ENCODE measurements around the gene SLX4IP. TPM values are rescaled to one million over a fixed set of nuclear protein-coding genes. Genes with fewer than 3 reads are reported as not detected.

SLX4IP gene
- polyA plus RNA-seq, 1 donor, result 12.6 TPM

DNA sequence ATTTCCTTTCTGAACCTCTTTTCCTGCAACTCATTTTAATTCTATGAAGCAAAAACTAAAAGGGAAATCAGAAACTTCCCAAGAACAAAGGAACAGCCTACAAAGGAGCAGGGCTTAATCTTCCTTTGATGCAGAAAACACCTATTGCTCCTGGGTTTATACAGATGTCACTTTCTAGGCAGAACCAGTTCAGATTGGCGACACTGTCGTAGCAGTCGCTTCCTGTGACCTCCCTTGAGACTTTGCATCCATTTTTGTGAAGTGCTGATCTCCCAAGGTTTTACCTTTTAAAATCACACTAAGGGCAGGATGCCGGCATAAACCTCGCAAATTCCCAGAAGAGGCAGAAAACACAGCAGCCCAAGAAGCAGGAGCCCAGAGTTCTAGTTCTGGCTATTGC lies 198.6 kb downstream of the SLX4IP start:
- no peak for DNase-seq

DNA sequence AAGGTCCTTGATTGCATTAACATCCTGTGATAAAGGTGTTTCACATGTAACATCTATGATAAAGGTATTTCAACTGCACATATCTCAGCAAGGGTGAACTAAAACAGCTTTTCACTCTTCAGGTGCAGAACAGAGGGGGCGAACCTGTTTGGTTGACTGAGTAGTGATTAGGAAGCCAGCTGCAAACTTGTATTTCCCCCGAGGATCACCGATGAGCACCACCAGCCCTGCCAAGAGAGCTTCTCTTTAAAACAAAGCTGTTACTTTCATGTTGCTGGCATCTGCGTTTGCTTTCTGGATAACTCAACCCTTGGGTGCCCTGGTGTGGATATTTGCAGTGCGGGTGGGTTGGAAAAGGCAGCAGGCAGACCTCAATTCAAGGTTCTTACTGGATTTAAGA lies 199.1 kb downstream of the SLX4IP start:
- DNase-seq, result no peak

DNA sequence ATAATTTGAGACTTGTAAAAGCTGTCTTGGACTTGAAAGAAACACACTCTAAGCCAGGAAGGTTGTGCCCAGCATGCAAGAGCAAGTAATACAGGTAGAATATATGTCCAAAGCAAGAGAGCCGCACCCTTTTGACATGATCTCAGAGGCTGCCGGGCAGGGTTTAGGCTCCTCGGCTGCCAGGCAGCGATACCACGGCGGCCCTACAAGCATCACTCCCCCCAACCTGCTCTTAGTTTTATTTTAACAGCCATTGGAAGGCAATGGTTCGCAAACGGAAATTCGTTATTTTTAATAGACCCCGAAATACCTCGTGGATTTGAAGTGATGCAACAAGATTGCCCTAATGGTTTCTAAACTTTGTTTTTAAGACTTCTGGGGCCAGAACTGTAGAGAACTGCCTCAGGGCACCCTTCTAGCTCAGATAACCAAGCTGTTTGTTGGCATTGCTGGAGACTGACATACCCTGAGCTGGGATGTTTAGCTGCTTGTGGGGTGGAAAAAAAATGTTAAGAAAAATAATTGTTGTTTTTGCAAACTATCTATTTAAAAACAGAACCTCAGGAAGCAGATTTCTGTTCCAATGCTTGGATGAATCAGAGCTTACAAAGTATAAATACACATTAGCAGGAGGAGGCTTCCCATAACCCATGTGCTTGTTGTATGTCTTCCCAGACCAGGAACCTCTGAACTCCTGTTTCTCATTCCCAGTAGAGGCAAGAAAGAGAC lies 199.7 kb downstream of the SLX4IP start:
- no peak for DNase-seq

DNA sequence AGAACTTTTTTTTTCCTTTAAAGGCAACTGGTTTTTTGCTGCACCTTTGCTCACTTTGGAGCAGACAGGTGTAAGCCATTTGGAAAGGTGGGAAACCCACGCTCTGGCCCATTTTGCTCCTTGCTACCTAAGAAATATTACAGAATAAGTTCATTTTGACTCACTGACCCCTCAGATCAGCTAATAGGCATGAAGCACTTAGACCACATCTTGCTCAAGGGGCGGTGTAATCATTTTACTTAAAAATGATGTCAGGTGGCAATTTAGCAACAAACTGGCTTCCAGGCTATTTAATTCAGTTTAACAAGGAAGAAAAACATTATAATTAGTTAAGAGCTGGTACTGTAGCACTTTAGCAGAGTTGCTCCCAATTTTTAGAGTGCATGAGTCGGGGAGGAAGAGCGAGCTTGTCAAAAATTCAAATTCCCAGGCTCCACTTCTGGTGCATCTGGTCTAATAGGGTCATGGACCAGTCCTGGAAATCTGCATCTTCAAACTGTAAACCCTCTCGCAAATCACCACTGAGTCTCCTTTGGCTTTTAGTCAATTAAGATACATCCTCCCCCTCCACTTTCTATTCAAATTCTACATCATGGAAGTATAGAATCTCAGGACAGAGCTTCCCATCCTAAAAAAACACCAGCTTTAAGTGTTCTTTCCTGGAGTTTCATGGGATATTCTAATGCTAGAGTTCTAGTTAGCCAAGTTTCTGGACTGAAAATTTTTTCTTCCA lies 200.5 kb downstream of the SLX4IP start:
- no peak for DNase-seq

DNA sequence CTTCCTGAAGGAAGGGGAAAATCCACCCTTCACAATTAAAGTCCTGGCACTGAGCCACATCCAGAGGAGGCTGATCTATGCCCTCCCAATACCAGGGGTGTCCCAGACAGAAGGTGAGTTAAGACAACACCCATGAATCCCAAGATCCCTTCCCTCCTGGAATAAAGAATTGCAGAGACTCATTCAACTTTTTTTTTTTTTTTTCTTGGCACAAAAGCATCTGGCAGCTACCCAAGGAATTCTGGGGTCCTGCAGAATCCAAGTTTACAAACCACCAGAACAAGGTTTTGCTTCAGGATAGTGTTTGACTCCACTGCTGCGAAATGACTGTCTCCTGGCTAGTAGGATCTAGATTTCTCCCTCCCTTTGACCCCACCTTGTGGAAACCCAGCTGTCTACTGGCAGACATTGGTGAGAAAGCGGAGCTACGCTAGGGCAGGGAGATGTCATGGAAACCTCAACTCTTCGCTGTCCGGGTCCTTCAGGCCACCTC lies 201.3 kb downstream of the SLX4IP start:
- no peak for DNase-seq

DNA sequence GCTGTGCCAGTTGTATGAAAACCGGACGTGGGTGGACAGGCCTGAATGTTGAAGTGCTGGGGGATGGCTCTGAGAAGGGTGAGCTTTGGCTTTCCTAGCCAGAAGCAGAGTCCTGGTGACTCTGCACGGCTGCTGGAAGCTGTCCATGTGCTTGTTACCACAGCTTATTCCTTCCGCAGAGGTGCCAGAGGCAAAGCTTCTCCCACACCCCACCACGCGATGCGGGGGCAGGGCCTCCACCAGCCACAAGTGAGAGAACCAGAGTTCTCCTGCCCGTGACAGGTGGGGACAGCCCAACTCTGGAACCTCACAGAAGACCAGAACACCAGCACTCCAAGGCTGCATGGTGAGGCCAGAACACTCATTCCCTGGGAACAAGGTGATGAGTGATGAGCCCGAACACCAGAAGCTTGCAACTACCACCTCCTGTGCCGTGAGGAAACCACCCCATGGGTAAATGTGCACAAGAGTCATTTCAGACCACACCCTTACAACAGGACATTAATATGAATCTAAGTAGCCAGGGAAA lies 202.0 kb downstream of the SLX4IP start:
- DNase-seq, result no peak

DNA sequence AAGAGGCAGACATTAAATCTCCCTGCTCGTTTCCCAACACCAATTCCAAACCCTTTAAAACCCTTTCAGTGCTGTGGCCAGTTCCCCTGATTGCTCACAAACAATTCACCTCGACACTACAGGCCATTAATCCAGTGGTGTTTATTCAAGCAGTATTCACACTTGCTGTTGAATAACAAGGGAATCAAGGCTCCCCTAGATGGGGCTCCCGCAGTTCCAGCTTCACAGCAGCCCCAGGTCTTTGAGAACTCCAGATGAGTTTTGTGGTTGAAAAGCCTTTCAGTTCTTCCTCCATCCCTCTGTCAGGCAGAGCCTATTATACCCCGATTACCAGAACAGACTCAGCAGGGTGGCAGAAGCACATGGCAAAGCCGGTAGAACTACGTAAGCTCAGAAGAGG lies 202.5 kb downstream of the SLX4IP start:
- DNase-seq, result no peak

DNA sequence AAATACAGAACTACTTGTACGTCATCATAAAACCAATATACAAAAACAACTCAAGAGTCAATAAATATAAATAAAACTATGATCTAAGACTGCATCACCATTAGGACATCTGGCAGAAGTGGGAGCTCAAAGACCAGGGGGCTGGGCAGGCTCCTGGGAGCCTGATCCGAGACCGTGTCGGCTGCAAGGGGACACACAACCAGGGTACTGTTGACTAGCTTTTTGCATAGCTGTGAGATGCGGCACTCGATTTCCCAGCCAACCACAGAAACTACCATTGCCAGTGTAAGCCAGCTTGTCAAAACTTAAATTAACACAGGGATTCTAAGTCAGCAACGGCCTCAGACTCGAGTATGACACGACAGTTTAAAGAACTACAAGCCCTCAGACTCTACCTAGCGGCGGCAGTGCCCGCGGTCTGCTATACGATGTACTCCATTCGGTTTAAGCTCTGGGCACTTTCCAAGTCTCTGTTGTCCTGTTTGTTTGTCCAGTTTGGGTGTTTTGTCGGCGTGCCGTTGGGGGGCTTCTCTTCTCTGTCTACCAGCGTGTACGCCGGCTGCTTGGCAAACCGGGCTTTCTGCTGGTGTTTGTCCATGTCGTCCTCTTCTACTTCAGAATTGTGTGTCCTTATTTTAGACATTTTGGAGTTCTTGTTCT lies 204.1 kb downstream of the SLX4IP start:
- DNase-seq, result no peak

DNA sequence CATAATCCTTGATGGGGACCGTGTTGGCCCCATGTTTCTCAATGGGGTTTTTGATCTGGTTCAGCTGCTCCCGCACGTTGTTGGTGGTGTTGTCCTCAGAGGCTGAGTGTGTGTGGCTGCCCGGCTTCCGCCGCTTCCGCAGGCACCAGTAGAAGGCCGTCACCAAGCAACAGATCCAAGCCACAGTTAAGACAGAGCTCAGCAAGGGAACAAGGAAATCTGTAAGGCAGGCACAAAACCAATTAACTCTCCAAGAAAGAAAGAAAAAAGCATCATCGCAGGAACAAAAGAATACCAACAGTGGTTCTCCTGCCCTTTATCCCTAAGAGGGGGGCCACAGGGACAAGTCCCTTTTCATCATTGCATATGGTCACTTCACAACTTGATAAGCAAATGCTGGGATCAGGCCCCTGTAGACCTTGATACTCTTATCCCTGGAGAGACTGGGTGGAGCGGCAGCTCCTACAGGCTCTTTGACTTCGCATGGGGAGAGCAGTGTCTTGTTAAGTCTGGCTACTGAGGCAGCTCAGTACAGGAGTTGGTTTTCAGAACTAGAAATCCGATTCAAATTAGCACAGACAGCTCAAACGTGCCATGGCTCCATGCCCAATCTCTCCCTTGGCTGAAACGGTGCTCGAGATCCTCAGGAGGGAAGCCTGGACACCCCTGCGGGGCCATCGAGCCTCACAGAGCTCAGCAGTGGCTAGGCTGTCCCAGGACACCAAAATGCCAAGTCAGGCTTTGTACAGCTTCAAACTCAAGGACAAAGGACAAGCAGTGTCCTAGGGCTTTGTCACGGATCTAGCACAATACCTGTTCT lies 204.8 kb downstream of the SLX4IP start:
- DNase-seq, result no peak

DNA sequence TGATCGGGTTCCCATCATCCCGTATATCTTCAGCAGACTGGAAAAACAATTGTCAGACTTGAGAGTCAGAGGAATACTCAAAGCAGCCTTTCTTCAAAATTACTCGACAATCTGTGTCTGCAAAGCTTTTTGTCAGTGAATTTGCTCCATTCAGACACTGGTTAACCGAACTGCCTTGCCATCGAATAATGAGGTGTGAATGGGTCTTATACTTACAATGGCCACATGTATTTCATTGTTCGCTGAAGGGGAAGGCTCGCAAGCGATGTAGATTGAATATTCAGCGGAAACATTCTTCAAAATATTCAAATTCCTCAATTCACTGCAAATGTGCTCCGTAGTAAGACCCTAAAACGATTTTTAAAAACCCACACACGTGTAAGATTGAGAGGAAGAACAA lies 205.8 kb downstream of the SLX4IP start:
- no peak for DNase-seq

DNA sequence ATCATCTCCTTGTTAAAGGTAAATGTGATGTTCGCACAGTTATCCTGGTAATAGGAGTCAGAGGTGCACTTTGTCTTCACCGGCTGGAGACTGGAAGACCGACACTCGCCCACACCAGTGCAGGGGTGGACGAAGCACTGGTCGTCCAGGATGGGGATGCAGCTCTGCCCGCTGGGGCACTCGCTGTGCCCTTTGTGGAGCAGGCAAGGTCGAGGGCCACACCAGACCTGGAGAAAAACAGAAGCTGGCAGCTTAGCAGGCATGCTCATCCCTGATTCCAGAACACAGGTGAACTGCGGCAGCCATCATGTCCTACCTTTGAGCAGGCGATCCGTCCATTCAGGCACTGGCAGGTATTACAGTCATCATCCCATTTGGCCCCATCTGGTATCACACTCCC lies 206.4 kb downstream of the SLX4IP start:
- no peak for DNase-seq

DNA sequence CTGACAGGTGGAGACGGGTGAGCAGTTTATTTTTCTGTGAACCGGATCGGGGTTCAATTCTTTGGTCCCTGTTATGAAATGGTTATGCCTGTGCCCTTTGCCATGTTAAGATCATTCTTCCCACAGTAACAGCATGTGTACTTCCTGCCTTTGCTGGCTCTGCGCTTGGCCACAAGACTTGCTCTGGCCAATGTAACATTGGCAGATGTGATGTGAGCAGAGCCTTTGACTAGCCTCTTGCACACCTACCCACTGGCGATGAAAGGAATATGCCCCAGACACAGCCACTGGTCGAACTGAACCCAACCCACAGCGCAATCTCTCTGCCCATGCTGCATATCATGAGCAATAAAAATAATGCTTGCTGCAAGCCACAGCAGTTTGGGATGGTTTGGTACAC lies 206.8 kb downstream of the SLX4IP start:
- DNase-seq, result no peak

DNA sequence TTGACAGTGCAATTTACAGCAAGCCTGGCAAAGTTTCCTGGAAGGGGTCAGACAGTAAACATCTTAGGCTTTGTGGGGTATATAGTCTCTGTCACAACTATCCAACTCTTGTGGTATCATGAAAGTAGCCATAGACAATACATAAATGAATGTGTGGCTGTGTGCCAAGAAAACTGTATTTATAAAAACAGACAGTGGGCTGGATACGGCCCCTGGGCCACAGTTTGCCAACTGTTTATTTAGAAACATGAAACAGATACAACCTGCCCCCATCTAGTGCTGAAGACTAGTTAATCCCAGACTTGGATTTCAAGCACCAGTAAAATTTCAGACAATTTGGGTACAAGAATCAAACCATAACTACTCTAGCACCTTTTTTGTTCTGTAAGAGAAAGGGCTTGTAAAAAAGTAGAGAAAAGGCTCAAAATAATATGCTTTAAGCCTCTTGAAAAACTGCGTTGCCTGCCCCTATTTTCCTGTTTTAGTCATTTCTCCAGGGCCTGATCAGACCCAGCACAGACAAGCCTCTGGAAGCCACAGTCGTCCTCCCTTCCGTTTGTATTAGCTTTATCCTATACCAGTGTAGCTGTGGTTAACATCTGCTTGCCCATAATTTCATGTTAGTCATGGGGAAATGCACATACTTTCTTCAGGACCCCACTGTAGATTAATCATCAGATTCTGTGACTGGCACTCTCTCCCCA lies 207.9 kb downstream of the SLX4IP start:
- no peak for DNase-seq

DNA sequence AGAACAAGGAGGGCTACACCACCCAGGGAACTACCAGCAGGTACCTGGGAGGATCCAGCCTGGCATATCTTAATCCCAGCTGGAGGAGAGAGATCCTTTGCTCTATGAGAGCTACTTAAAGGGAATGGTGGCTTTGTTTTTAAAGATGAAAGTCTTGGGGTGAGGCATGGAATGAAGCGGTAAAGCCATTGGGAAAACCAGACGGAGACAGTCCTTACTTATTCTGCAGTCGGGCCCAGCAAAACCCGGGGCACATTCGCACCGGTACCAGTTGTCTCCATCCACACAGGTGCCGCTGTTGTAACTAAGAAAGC lies 208.4 kb downstream of the SLX4IP start:
- DNase-seq, result no peak

DNA sequence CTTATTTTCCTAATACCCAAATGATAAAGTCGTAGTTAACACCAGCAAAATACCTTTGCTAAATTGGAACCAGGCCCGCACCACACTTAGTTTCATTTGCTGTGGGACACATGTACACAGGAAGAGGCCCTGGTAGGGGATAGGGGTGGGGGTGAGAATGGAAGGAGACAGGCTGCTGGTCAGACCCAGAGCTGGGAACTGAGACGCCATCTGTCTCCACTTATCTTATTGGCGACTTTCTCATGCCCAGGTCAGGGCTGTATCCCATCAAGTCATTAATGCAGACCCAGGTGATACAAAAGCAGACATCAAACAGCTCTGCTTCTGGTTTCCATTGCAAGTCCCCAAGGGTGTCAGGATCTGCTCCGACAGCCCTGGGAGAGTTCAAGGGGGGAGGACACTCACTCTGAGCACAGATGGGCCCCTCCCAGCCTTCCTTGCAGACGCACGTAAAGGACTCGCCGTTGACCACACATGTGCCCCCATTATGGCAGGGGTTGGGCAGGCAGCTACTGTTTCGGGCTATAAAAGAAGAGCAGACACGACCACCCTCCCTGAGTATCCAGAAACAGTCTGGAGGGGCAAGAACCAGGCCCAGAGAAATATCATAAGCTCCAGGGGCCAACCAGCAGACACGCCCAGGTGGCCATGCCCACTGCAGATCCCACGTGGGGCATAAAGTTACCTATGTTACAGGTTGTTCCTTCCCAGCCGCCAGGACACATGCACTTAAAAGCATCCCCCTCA lies 209.5 kb downstream of the SLX4IP start:
- DNase-seq, result no peak

DNA sequence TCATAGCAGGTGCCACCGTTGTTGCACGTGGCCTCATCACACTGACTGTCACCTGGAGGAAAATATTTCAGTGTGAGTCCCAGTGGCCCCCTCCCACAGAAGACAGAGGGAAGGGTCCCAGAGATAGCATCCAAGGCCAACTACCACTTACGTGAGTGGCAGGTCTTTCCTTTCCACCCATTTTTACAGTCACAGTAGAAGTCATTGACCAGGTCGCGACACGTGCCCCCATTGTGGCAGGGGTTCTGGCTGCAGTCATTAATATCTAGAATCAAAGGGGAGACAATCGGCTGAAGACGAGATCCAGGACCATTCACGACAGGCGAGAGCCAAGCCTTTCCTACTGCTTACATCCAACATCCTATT lies 210.1 kb downstream of the SLX4IP start:
- no peak for DNase-seq

DNA sequence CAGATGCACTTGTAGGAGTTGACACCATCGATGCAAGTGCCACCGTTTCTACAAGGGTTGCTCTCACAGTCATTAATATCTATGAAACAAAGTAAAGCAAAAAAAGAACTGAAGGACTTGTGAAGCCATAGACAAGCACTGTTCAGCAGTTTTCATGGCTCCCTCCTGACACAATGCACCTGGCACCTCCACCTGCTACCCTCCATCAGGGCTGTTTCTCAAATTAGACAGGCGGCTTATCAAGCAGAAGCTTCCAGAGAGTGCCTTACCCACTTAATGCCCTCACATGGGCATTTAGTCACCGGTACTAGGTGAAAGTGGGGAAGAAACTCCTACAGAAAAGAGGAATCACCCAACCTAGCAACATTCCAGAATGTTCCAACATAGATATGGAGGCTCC lies 210.9 kb downstream of the SLX4IP start:
- no peak for DNase-seq

DNA sequence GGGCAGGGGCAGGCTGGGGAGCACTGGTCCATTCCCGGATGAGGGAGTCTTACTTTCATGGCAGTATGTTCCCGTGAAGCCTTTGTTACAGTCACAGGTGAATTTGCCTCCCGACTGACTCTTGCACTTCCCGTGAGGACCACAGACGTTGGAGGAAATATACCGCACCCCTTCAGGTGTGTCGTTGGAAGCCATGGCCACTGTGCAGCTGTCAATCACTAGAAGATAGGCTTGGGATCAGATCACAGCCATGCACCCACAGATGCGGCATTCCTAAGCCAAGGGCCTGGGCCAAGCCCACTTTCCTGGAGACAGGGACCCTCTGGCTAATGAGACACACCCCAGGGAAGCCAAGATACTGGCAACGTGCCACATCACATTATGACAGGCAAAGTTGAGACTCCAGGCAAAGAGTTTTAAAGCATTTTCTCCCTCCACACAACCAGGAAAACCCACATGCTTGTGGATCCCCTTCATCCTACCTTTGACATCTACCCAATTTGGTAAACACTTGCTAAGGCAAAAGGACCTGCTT lies 211.8 kb downstream of the SLX4IP start:
- no peak for DNase-seq

DNA sequence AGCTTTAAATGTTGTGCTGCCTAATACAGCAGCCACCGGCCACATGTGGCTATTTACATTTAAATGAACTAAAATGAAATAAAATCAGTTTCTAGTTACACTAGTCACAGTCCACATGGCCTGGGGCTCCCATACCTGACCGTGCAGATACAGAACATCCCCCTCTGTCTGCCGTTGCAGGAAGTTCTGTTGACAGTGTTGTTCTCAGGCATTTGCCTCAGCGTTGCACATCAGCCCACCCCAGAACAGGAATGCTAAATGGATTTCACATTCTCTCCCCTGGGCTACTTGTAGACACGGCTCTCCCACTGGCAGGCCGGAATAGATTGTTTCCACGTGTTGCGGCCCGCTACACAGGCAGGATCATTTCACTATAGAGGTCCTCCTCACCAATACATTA lies 212.4 kb downstream of the SLX4IP start:
- DNase-seq, result no peak

DNA sequence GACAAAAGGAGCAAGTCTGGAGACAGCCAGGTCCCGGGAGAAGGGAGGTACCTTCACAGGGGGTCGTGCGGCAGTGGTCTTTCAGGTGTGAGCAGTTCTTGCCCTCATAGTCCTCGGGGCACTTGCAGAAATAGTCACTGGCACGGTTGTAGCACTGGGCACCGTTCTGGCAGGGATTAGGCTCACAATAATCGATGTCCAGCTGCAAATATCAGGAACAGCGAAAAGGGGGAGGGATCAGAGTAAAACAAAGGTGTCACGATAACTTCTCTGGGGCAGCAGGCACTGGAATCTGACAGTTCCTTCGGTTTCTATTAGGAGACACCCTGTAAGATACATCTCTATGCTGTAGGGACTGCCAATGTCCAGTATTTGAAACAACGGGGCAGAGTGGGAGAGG lies 212.8 kb downstream of the SLX4IP start:
- DNase-seq, result no peak

DNA sequence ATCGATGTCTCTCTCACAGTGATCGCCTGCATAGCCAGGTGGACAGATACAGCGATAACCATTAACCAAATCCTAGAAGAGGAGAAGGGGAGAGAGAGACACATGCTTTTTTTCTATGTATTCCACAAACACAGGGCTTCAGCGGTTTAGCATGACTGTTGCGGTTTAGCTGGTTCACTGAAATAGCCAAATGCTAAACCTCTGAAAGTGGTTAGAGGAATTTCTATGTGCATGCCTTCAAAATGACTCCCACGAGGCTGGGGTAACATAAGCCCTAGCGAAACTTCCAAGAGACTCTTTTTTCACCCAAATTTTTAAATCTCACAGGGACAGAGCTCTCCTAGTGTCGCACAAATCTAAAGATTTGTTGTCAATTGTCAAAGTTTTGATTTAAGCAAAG lies 213.5 kb downstream of the SLX4IP start:
- DNase-seq, result no peak

Data from left kidney (tissue), 2 donors.